Keratinocyte (primary cell): ENCODE results near the gene PER1. TPM values are rescaled to one million over a fixed set of nuclear protein-coding genes. Genes with fewer than 3 reads are reported as not detected.

Source experiments
- DNase-seq: peaks from one replicate; pipeline ENCODE4 v3.0.0-alpha.2; 2011; ENCODE audit warnings: low read depth, missing footprints, low spot score
- FAIRE-seq: peaks from 2 replicates; lab custom pipeline; 2011; peaks lifted over from hg19 to GRCh38; lab: Jason Lieb, UNC
- H2AFZ ChIP-seq: 2 replicates; pipeline ENCODE4 v1.6.0; 2012; ENCODE audit warnings: low read length, control low read depth, inconsistent platforms; ENCODE audit not compliant: control insufficient read depth
- H3K27ac ChIP-seq: 2 replicates; pipeline ENCODE4 v1.5.1; 2011; ENCODE audit warnings: low read length; ENCODE audit not compliant: control insufficient read depth, insufficient read depth
- H3K27me3 ChIP-seq: 3 replicates; pipeline ENCODE4 v1.6.0; 2011; ENCODE audit warnings: low read length; ENCODE audit not compliant: control insufficient read depth, insufficient read depth; ENCODE audit errors: extremely low read depth
- H3K36me3 ChIP-seq, 2 experiments: 2 replicates in 1 of 2; 3 replicates in 1 of 2; pipeline ENCODE4 v1.5.1; 2011; ENCODE audit warnings: low read length in 2 of 2, mild to moderate bottlenecking in 1 of 2; ENCODE audit not compliant: control insufficient read depth in 2 of 2, insufficient read depth in 2 of 2; ENCODE audit errors: extremely low read depth in 1 of 2
- H3K4me1 ChIP-seq: 3 replicates; pipeline ENCODE4 v1.5.1; 2011; ENCODE audit warnings: low read length; ENCODE audit not compliant: control insufficient read depth, insufficient read depth; ENCODE audit errors: extremely low read depth
- H3K4me2 ChIP-seq: 3 replicates; pipeline ENCODE4 v1.6.0; 2011; ENCODE audit warnings: low read depth, low read length; ENCODE audit not compliant: control insufficient read depth, insufficient read depth; ENCODE audit errors: extremely low read depth
- H3K4me3 ChIP-seq, 3 experiments: fragments of 200-600 bp in 1 of 3; sonication (generic) in 1 of 3; 2 replicates in 2 of 3; 3 replicates in 1 of 3; pipeline ENCODE4 v1.5.1; 2011 to 2016; ENCODE audit warnings: low read length in 3 of 3, mild to moderate bottlenecking in 3 of 3, control low read depth in 2 of 3, inconsistent platforms in 1 of 3, low read depth in 1 of 3, mixed read lengths in 1 of 3, mixed run types in 1 of 3, moderate library complexity in 1 of 3; ENCODE audit not compliant: control insufficient read depth in 2 of 3, insufficient read depth in 2 of 3; ENCODE audit errors: extremely low read depth in 1 of 3
- H3K79me2 ChIP-seq: 2 replicates; pipeline ENCODE4 v1.6.0; 2012; ENCODE audit warnings: low read length; ENCODE audit not compliant: control insufficient read depth, insufficient read depth
- H3K9ac ChIP-seq: 3 replicates; pipeline ENCODE4 v1.6.0; 2011; ENCODE audit warnings: low read length; ENCODE audit not compliant: control insufficient read depth, insufficient read depth; ENCODE audit errors: extremely low read depth
- H3K9me1 ChIP-seq: 3 replicates; pipeline ENCODE4 v1.6.0; 2011; ENCODE audit warnings: low read length; ENCODE audit not compliant: control insufficient read depth, insufficient read depth; ENCODE audit errors: extremely low read depth
- H3K9me3 ChIP-seq: 2 replicates; pipeline ENCODE4 v1.5.1; 2012; ENCODE audit warnings: low read depth, low read length; ENCODE audit not compliant: control insufficient read depth
- H4K20me1 ChIP-seq: 3 replicates; pipeline ENCODE4 v1.6.0; 2011; ENCODE audit warnings: low read length; ENCODE audit not compliant: control insufficient read depth, insufficient read depth; ENCODE audit errors: extremely low read depth
- CTCF ChIP-seq, 3 experiments: IDR thresholded peaks in 1 of 3; conservative IDR thresholded peaks in 1 of 3; optimal IDR thresholded peaks in 1 of 3; 2 replicates in 2 of 3; 3 replicates in 1 of 3; pipeline versions ENCODE3 to v1.5.1; 2011; ENCODE audit warnings: low read length in 3 of 3, mild to moderate bottlenecking in 3 of 3, moderate library complexity in 2 of 3, control low read depth in 1 of 3, inconsistent platforms in 1 of 3; ENCODE audit not compliant: insufficient read depth in 2 of 3; ENCODE audit errors: extremely low read depth in 1 of 3
- EZH2 ChIP-seq: IDR thresholded peaks from one replicate; pipeline ENCODE4 v1.6.1; 2012; ENCODE audit warnings: inconsistent platforms, mild to moderate bottlenecking, low read length, moderate library complexity
- dilution Hi-C: fragments of 300-500 bp; cut with MboI; formaldehyde crosslinking; loops from one replicate; pipeline ENCODE4 v1.7.0; 2020; ENCODE audit warnings: low sequenced_read_pairs; ENCODE audit not compliant: extremely low pct_ligation_motif_present
- polyA plus RNA-seq, 5 experiments: library from polyadenylated mRNA; depleted of rRNA in 3 of 5; stranded (reverse) in 3 of 5; stranded (forward) in 1 of 5; unstranded in 1 of 5; fragments of >200 nt; gene quantifications; 1 replicate in 1 of 5; 2 replicates in 3 of 5; 3 replicates in 1 of 5; pipeline versions ENCODE4 v1.2.1 to v1.2.3, GENCODE V29; 2011 to 2012; ENCODE audit warnings: missing spikeins in 2 of 5, low read depth in 1 of 5, low replicate concordance in 1 of 5

PER1 gene
- polyA plus RNA-seq, 1 donor (not counting 4 experiments of a cell fraction or from before 2014, with no cell fraction given), result 15.1 TPM

GRCh38 chr17:8160741-8161221, 8.6 kb upstream of the PER1 start:
- dilution Hi-C loops, result no loop called here
- no peak overlapping the region for H3K4me3 ChIP-seq
- H3K27me3 ChIP-seq, result no peaks in the 10 kb centered on the region
- no peaks in the 10 kb centered on the region for H3K9me3 ChIP-seq
- no peak overlapping the region for H3K27ac ChIP-seq
- peaks cover 34% of the 10 kb centered on the region for H3K4me1 ChIP-seq
- H4K20me1 ChIP-seq, result no peaks in the 10 kb centered on the region
- no peak for DNase-seq
- H3K4me2 ChIP-seq, result no peak overlapping the region
- no peaks in the 10 kb centered on the region for H3K9me1 ChIP-seq
- no peak for FAIRE-seq
- no peak overlapping the region for H2AFZ ChIP-seq
- H3K9ac ChIP-seq, result peak overlapping the region; percentile 29
- peaks cover 22% of the 10 kb centered on the region for H3K79me2 ChIP-seq
- H3K36me3 ChIP-seq, result peaks cover 12 to 26% of the 10 kb centered on the region in 2 experiments
- TF ChIP-seq CTCF (optimal IDR thresholded peaks at IDR 0.05 in 1 of 3, IDR thresholded peaks at IDR 0.05 in 1 of 3, conservative IDR thresholded peaks at IDR 0.05 in 1 of 3; ENCODE audit: extremely low read depth in 1 of 3, insufficient read depth in 2 of 3, low read length in 3 of 3), result no peak
- TF ChIP-seq EZH2, result no peak

- Histone ChIP-seq H3K27me3 (no peaks in the 10 kb centered on the region), H3K4me3 (no peak overlapping the region), H3K4me2 (no peak overlapping the region), H3K4me1 (peaks cover 34% of the 10 kb centered on the region), H3K9me3 (no peaks in the 10 kb centered on the region), H3K9me1 (no peaks in the 10 kb centered on the region), H4K20me1 (no peaks in the 10 kb centered on the region), H3K79me2 (peaks cover 28% of the 10 kb centered on the region), H3K36me3 (peaks cover 12 to 26% of the 10 kb centered on the region in 2 experiments), H3K9ac (no peak overlapping the region), H2AFZ (no peak overlapping the region), H3K27ac (no peak overlapping the region)
- FAIRE-seq (no peak), DNase-seq (no peak)
- TF ChIP-seq EZH2 (no peak), CTCF (optimal IDR thresholded peaks at IDR 0.05 in 1 of 3, IDR thresholded peaks at IDR 0.05 in 1 of 3, conservative IDR thresholded peaks at IDR 0.05 in 1 of 3; ENCODE audit: extremely low read depth in 1 of 3, insufficient read depth in 2 of 3, low read length in 3 of 3) (no peak)
- dilution Hi-C loops, result no loop called here
These were observed 8.0 kb upstream of the PER1 start for GRCh38 chr17:8160224-8160577.
